UCSD-AML1 (cell line): ENCODE data around the gene TPCN1.
A peak's percentile ranks its signal among the peaks of the same experiment; 100 is the strongest.
"Not testable (repeated sequence)": the region's sequence is repeated elsewhere in the genome, so short reads cannot be mapped to it uniquely, and the experiment has no call there.

Experiments used
- DNase-seq: peaks from one replicate; lab custom pipeline; 2025; ENCODE audit not compliant: unreplicated experiment; lab: John Stamatoyannopoulos, UW

Gene TPCN1

DNA sequence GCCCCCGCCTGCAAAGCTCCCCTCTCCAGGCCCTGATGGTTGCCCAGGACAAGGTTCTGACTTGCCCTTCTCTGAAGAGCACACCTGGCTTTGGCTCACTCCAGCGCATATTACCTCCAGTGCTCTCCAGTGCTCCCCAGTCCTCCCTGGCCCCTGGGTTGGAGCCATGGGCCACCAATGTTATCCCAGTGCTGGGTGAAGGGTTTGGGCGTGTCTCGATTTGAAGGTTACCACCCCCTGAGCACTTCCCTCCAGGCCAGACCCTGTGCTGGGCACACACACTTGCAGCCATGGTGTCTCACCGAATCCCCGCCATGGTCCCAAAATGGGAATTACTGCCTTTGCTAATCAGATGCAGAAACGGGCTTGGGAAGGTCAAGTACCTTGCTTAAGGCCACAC lies 24.7 kb upstream of the TPCN1 start:
- DNase-seq, result no peak

DNA sequence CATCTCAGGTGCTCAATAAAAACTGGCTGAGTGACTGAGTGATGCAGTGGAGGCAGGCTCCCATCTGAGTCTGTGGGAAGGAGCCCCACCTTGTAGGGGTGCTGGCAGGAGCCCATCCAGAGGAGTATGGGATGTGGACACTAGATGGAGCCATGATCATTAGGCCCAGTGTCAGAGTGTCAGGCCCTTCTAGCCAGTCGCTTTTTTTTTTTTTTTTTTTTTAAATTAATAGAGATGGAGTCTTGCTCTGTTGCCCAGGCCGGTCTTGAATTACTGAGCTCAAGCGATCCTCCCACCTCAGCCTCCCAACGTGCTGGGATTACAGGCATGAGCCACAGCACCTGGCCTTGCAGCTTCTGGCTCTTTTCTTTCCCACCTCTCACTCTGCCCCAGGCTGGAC lies 24.3 kb upstream of the TPCN1 start:
- DNase-seq, result peak; percentile 53

DNA sequence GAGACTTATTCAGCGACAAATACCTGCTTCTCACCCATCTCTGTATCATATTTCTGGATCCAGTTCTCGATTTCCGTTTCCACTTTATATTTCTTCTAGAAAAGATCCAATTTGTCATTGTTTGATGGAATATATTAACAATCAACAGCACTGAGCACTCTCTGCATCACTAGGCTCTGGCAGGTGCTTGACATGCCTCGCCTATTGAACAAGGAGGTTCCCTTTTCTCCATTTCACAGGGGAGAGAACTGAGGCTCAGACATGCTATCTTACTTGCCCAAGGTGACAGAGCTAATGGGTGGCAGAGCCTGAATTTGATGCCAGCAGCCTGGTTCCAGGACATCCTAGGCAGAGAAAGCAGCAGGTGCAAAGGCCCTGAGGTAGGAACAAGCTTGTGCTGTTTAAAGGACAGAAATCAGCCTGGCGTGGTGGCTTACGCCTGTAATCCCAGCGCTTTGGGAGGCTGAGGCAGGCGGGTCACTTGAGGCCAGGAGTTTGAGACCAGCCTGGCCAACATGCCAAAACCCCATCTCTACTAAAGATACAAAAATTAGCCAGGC lies 23.7 kb upstream of the TPCN1 start:
- DNase-seq, result no peak

DNA sequence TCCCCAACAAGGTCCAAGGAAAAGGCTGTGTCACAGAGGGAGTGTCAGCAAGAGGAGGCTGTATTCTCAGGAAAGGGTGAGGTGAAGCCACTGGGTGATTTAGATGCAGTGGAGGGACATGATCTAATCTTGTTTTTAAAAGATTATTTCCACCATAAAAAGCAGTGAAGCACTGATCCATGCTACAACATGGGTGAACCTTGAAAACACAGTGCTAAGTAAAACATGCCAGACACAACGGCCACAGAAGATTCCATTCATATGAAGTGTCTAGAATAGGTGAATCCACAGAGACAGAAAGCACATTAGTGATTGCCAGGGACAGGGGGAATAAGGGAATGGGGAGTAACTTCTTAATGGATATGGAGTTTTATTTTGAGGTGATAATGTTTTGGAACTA lies 23.0 kb upstream of the TPCN1 start:
- no peak for DNase-seq

DNA sequence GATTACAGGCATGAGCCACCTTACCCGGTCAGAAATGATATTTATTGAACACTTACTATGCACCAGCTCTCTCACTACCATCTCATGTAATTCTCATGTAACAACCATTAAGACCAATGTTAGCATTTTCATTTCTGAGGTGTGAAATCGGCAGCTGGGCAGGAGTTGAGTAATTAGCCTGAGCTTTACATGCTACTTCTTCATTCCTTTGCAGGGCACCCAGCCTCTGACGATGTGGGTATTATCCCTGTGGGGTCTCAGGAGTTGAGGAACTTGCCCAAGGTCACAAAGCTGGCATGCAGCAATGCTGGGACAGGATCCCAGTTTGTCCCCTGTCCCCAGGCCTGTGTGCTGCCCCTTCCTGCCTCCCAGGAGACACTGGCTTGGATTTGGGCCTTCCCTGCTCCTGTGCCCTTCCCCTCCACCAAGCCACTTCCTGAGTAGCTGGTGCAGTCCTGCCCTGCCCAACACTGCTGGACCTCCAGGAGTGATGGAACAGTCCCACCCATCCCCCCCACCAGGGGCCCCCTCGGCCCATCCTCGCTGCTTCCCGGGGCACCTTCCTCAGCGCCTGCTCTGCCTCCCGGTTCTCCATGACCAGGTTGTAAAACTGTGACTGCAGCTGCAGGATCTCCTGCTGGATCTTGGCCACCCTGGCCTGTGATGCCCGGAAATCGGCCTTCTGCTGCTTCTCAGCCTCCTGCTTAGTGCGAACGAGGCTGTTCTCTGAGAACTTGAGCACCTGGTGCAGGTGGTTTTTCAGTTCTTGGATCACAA lies 21.1 kb upstream of the TPCN1 start:
- DNase-seq, result no peak

DNA sequence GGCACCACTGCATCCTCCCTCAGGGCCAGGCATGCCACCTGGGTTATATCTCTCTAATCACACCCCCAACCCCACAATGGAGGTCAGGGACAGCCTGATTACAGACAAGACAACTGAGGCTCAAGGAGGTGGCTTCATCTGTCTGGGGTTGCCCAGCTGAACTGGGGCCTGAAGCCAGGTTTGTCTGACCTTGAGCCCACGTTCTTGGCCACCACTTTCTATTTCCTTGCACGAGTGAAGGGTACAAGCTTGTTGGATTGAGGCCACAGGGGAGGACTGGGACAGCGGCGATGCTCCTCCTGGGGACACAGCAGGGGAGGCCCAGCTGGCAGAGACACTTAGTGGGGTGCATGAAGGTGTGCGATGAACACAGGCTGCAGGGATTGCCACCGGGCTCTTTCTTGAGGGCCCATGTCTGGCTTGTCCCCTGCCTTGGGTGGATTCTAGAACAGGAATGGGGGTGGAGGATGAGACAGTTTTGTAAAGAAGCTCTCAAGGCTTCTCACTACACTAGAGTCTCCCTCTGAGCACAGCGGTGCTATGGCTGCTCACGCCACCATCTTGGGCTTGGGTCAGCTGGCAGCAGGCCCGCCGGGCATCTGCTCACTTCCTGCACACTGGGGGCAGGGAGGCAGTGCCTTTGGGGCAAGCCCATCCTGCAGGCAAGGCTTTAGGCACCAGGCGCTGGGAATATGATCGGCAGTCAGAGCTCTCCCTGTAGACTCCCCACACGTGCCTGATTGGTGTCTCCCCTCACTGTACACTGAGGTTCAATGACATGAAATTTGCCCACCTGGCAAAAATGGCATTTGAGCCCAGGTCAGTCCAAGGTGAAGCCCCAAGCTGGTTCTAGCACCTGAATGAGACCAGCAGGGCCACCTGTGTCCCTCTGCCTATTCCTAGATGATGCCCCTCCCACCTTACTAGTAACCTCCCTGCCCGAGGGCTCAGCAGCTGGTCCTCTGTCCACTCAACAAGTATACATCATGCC lies 19.8 kb upstream of the TPCN1 start:
- DNase-seq, result no peak

DNA sequence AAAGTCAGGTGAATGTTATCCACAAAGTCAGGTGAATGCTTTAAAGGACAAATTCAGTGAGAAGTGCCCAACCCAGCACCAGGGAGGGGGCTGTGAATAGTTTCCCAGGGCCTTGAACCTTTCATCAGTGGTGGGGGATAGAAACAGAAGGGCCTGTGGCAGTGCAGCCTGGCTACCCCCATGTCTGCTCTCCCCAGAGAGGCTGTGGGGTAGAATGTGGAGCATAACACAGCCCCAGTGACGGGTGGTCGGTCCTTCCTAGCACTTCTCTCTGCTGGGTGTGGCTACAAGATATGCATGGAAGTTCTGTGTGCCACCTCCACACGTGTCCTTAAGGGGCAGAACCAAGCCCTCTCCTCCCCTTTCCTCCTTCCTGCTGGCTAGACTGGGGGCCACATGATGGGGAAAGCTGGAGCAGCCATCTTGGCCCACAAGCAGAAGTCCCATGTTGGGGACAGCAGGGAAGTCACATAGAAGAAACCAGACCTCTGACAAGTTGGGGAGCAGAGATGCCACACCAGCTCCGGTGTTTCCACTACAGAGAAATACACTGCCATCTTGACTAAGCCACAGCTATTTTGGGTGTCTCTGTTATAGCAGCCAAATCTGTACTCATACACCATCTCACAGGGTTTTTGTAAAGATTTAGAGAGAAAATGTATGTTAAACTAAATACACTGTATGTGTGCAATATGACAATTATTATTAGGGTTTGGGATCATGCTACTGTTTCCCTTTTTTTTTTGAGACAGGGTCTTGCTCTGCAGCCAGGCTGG lies 18.8 kb upstream of the TPCN1 start:
- DNase-seq, result no peak

DNA sequence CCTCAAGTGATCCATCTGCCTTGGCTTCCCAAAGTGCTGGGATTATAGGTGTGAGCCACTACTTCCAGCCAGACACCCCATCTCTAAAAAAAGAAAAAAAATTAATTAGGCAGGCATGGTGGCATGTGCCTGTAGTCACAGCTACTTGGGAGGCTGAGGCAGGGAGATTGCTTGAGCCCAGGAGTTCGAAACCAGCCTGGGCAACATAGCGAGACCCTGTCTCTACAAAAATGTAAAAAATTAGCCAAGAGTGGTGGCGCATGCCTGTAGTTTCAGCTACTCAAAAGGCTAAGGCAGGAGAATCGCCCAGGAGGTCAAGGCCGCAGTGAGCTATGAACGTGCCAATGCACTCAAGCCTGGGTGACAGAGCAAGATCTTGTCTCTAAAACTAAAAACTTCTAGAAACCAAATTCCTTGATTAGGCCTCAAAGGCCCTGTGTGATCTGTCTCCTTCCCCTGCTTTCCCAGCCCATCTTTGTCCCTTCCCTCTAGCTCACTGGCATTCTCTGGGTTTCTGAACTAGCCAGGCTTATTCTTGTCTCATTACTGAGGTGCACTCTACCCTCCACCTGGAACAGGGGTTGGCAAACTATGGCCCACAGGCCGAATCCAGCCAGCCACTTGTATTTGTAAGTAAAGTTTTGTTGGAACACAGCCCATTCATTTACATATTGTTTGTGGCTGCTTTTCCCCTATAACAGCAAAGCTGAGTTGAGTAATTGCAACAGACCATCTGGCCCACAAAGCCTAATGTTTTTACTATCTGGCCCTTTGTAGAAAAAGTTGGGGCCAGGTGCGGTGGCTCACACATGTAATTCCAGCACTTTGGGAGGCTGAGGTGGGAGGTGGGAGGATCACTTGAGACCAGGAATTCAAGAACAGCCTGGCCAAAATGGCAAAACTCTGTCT lies 17.2 kb upstream of the TPCN1 start:
- no peak for DNase-seq

DNA sequence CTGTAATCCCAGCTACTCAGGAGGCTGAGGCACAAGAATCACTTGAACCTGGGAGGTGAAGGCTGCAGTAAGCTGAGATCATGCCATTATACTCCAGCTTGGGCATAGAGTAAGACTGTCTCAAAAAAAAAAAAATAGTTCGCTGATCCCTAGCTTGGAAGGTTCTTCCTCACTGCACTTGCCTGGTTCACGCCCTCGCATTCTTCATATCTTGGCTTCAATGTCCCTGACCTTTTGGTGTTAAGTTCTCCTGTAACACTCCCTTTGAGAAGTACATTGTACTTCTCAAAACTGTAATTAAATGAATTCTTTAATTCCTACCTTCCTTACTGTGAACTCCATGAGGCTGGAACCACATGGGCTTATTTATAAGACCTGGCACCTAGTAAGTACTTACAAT lies 16.5 kb upstream of the TPCN1 start:
- no peak for DNase-seq

DNA sequence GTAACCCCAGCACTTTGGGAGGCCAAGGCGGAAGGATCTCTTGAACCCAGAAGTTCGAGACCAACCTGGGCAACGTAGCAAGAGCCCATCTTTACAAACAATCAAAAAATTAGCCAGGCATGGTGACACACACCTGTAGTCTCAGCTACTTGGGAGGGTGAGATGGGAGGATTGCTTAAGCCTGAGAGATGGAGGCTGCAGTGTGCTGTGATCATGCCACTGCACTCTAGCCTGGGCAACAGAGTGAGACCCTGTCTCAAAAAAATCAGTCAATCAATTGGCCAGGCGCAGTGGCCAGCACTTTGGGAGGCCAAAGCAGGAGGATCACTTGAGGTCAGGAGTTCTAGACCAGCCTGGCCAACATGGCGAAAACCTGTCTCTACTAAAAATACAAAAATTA lies 14.5 kb upstream of the TPCN1 start:
- DNase-seq, result not testable (repeated sequence)

DNA sequence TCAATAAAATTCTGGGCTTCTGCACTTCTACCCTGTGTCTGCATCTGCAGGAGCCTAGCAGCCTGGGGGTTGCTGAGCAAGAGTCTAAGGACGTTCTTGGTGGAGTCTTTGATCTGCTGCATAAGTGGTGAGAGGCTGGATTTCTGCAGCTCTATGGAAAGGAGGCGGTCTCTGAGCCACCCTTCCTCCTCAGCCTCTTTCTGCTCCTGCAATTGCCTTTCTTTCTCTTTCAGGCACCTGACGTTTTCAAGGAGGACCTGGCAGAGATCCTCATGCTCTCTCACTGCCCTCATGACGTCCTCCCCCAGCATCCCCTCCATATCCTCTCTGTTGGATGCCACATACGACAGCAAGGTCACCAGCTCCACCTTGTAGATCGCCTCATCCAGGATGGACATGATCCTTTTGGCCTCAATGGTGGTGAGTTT lies 13.6 kb upstream of the TPCN1 start:
- peak; percentile 57 for DNase-seq

DNA sequence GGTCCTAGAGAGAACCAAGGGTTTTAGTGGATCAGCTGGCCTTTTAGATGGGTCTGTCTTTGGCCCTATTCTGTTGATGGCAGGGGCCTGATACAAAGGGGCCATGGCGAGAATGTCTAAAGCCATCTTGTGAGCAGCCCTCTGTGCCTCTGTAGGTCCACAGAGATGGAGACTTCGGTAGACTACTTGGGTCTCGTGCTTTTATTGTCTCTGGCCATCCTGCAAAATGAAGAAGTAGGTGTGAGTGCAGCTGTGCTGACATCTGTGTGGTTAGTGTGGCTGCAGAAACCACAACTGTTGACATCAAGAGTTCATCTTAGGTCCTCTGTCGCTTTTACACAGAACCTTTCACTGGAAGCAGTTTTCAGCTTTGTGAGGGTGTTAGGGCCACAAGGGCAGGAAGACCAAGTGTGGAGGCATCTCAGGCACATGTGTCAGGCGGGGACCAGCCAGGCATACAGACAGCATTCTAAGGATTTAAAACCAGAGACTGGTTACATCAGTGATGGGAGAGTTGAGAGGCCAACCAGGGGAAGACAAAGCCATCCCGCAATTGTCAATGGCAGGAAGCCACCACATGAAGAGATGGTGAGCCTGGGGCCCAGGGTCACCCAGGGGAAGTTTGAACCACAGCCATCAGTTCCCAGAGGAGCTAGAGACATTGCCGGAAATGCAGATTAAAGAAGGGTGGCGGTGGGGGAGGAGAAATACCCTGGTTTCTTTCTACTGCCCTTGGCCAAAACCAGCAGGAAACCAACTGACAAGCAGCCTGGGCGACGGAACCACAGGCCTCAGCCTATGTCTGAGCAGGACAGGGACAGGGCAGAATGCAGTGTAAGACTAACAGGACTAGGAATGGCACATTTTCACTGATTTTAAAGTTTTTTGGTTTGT lies 13.0 kb upstream of the TPCN1 start:
- DNase-seq, result peak; percentile 90

DNA sequence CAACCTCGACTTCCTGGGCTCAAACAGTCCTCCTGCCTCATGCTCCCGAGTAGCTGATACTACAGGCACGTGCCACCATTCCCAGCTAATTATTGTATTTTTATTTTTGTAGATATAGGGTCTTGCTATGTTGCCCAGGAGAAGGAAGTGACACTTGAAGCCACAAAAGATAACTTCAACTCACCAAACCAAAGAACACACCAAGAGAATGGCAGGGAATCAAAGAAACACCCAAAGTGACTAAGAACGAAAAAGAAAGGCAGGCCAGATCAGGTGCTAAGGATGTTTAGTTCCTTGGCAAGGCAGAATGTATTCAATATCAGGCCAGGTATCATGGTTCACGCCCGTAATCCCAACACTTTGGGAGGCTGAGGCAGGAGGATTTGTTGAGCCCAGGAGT lies 10.1 kb upstream of the TPCN1 start:
- no peak for DNase-seq

DNA sequence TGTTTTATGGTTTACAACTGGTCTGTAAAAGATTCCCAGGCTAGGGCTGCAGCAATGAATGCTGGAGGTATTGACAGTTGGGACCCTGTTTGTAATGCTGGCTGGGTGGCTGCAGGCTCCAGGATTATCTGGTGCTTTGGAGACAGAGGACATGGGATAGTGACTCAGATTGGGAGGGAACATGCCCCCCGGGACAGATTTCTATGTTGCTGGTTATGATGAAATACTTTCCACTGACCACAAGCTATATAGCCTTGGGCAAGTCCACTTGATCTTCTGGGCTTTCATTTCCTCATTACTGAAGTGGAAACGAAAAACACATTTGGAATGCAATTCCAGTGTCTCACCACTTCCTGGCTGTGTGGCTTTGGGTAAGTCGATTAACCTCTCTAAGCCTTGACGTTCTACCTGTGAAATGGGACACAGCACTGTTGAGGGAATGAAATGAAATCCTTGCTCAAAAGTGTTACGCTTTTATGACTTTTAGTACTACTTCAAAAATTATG lies 6.3 kb upstream of the TPCN1 start:
- DNase-seq, result peak; percentile 30

DNA sequence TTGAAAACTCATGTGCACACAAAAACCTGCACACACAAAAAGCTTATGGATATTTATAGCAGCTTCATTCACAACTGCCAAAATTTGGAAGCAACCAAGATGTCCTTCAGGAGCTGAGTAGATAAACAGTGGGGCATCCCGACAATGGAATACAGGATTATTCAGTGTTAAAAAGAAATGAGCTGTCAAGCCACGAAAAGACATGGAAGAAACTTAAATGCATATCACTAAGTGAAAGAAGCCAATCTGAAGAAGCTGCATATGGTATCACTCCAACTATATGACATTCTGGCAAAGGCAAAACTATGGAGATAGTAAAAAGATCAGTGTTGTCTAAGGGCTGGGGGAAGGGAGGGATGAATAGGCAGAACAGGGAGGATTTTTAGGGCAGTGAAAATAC lies 5.2 kb upstream of the TPCN1 start:
- no peak for DNase-seq

DNA sequence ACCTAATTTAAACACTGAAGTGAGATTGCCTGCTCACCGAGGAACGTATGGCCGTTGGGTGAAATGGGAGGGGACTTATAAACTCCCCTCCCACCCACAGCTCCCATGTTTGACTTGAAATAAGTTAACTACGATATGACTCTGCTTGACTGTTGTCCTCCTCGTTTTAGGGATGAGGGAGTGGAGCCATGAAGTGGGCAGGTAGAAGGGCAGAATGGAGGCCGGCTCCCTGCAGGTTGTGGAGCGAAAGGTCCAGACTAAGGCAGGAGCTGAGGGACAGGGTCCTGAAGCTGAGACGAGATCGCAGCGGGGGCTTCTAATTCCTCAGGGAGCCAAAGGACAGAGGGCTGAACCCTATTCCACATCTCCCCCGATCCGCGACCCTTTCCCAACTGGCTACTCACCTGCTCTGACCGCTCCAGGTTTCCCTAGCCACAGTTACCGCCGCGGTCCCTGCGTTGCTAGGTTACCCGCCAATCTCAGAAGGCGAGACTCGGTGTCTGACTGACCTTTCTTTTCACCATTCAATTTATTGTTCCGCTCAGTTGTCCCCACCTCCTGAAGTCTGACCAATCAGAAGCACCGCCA lies 577 bp upstream of the TPCN1 start:
- no peak for DNase-seq

DNA sequence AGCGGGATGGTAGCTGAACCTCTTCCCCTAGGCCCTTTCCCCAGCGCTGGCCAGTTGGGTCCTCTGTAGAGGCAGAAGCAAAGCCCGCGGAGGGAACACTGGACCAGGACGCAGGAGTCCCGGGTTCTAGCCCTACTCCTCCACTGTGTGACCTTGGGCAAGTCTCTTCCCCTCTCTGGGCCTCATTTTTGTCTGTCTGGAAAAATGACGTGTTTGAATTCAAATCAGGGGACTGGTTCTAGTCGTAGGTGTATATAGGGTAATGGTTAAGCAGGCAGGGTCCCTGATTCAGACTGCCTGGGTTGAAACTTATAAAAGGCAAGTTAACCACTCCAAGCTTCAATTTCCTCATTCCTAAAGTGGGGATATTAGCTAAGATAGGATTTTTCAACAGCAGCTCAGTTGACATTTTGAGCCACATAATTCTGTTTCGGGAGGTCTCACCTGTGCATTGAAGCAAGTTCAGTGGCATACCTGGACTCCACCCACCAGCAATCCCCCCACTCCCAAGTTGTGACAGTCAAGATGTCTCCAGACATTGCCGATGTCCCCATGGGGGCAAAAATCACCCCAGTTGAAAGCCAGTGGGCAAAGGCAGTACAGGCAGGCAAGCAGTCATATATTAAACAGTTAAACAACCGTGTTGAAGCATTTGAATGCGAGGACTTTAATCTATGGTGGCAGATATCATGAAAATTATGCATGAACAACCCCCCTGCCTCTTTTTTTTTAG lies 899 bp downstream of the TPCN1 start:
- DNase-seq, result no peak
